CD4-positive, alpha-beta T cell treated with Interleukin-15 for 4 hours (primary cell): ENCODE data around the gene ZNF653.
A peak's percentile ranks its signal among the peaks of the same experiment; 100 is the strongest.
"Not testable (repeated sequence)": the region's sequence is repeated elsewhere in the genome, so short reads cannot be mapped to it uniquely, and the experiment has no call there.

Experiments
- DNase-seq: peaks from one replicate; pipeline ENCODE4 v3.0.0-alpha.2; 2020; ENCODE audit warnings: low spot score

Gene ZNF653

DNA sequence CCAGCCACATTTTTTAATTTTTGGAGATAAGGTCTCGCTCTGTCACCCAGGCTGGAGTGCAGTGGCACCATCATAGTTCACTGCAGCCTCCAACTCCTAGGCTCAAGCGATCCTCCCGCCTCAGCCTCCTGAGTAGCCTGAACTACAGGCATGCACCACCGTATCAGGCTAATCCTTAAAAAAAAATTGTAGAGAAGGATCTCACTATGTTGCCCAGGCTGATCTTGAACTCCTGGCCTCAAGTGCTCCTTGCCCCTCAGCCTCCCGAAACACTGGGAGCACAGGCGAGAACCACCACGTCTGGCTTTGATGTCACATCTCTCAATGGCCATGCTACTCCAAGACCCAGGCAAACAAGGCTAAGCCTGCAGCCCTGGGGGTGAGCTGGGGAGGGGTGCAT lies 49.0 kb downstream of the ZNF653 start:
- DNase-seq: no peak

GRCh38 chr19:11455233-11455554 lies 50.4 kb downstream of the ZNF653 start:
- not testable (repeated sequence) for DNase-seq

GRCh38 chr19:11453468-11454341 lies 51.9 kb downstream of the ZNF653 start:
- DNase-seq: no peak

DNA sequence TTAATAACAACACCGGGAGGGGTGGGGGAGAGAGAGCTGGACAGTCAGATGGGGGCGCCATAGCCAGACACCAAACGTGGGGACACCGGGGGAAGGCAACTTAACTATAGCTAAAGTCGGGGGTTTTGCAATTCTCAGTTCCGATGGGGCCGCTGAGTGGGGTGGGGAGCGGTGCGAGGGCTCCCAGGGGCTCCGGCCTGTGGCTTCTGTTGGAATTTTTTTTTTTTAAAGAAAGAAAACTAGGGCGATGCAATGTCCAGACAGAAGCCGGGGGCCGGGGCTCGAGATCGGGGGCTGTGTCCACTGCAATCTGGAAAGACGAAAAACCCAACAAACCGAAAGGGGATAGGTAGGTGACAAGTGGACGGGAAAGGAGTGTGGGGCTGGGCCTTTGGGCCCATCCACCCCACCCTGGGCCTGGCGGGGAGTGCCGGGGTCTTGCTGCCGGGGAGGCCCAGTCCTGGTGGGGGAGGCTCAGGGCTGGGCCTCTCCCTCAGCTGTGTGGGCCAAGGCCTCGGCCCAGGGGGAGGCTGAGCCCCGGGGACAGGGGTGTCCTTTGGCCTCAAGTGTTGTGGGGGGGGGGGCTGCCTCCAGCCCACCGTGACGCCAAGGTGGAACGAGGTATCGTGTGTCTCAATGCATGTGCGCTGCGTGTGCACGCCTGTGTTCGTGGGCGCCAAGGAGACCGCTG lies 52.9 kb downstream of the ZNF653 start:
- no peak for DNase-seq

DNA sequence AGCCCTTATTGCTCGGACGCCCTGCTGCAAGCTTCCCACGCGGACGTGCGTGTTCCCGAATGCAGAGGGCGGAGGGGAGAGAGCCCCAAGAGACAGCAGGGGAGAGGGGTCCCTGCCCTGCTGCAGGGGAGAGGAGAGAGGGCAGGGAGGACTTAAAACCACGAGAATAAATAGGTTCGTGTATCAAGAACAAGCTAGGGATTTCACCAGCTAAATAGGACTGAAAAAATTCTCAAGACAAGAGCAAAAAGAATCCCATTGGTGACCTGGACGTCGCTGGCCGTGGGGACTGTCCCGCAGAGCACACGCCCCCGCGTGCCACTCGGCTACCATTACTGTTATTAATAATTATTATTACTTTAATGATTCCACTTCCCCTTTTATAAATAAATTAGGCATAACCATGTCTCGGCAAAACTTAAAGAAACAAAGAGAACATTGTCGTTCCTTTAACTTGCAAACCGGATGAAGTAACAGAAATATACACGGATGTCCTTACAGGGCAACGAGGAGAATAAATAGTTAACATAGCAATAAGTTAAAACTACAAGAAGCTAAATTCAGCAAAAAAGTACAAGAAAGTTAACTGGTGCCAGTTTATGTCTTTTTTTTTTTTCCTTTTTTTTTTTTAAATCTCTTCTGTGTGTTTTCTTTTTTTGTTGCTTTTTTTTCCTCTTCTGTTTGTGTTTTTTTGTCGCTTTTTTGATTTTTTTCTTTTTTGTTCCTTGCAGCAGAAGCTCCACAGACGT lies 53.6 kb downstream of the ZNF653 start:
- no peak for DNase-seq

DNA sequence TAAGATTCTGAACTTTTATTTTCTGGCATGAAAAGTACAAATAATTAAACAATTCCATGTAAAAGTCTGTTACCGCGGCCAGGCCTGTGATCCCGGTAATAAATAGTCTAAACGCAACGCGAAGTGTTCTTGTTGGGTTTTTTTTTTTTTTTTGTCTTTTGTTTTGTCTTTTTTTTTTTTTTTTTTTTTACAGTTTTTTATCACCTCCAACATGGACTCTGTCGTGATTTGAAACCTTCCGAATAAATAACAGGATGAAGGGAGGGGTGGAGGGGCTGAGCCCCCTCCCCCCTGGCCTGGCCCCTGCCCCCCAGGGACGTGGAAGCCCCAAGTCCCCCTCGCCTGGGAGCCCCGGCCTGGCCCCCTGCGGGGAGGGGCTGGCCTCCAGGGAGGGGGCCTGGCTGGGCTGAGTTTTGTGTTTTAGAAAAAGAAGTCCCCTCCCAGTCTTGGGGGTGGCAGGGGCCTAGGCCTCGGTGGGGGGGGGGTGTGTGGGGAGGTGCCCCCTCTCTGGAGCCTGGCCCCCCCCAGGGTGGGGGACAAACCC lies 54.2 kb downstream of the ZNF653 start:
- DNase-seq: no peak

GRCh38 chr19:11450570-11451326 lies 54.9 kb downstream of the ZNF653 start:
- DNase-seq: no peak

DNA sequence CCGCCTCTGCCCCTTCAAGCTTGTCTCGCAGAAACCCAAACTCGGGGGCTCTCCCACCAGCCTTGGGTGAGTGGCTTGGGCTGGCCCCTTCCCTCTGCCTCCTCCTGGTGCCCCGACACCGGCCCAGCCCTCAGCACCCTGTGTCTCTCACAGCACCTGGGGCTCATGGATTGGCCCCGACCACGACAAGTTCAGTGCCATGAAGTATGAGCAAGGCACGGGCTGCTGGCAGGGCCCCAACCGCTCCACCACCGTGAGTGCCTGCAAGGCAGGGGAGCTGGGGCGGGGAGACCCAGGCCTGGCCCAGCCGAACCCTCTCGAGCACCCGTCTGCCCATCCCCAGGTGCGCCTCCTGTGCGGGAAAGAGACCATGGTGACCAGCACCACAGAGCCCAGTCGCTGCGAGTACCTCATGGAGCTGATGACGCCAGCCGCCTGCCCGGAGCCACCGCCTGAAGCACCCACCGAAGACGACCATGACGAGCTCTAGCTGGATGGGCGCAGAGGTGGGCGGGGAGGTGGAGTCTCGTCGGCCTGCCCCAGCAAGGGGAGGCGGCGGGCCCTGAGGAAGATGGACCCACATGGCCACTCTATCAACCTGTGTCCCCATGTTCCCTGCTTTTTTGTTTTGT lies 56.6 kb downstream of the ZNF653 start:
- no peak for DNase-seq

DNA sequence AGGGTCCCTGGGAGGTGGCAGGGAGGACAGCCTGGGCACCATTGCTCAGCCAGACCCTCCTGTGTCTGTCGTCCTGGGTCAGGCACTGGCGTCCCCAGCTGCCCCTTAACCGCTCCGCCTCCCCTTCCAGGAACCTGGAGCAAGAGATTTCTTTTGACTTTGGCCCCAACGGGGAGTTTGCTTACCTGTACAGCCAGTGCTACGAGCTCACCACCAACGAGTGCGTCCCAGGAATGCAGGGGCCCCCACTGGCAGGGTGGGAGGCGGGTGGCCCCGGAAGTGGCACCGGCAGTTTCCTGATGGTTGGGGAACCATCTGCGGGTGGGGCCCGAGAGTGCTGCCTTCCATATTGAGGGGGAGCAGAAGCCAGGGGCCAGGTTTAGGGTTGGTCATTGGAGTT lies 57.2 kb downstream of the ZNF653 start:
- DNase-seq: no peak

DNA sequence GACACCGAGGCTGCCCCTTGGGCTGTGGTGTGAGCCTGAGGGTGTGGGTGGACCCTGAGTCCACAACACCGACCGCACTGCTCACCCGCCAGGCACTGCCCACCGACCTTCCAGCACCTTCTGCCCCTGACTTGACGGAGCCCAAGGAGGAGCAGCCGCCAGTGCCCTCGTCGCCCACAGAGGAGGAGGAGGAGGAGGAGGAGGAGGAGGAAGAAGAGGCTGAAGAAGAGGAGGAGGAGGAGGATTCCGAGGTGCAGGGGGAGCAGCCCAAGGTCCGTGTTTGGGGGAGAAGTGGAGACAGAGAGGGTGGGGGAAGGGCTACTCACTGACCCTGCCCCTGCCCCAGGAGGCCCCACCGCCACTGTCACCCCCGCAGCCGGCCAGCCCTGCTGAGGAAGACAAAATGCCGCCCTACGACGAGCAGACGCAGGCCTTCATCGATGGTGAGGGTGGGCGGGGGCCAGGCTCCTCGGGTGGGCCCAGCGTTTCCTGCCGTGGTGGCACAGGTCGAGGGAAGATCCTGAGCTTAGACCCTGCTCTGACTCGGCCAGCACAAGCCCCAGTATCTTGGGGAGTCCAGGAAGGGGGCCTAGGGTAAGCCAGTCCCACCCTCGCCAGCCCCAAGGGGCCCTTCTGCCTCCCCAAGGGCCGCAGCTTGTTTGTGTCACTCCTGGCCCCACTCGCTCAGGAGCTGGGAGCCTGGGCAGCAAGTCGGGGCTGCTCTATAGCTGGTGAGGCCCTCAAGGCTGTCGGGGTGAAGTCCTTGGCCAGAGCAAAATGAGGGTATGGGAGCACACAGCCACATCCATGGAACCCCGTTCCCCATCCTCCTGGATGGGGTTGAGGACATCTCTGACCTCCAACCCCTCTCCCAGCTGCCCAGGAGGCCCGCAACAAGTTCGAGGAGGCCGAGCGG lies 58.0 kb downstream of the ZNF653 start:
- DNase-seq: no peak

DNA sequence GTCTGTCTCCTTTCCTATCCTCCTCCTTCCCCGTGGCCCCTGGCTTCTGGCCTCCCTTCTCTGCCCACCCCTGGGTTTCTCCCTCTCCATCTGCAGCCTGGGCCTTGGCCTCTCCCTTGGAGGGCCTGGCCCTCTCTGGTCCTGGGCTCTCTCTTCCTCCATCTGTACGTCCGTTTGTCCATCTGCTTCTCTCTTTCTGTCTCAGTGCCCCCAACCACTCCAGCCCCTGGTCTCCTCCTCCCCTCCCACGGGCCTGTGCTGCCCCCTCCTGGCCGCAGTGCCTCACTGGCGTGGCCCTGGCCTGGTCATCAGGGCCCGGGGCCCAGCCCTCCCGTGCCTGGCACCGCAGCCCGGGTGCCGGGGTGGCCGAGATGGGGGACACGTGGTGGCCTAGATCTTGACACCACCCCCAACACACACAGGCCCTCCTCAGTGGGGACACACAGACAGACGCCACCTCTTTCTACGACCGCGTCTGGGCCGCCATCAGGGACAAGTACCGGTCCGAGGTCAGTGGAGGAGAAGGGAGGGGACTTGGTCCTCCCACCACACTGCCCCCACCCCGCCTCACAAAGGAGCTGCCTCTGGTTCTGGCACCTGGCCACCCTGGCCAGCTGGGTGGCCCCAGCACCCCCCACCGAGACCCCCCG lies 58.9 kb downstream of the ZNF653 start:
- DNase-seq: peak; percentile 29

DNA sequence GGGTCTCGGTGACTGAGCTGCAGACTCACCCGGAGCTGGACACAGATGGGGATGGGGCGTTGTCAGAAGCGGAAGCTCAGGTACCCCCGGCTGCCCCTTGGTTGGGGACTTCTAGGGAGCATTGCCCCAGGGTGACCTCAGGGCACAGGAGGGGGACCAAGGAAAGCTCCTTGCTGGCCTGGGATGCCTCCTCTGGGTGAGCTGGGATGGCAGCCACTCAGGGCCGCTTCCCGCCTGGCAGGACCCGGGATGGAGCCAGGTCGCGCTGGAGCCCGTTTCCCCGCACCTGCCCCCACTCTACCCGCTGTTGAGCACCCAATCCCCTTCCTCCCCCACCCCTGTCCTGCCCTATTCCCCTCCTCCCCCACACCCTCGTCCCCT lies 59.4 kb downstream of the ZNF653 start:
- no peak for DNase-seq

DNA sequence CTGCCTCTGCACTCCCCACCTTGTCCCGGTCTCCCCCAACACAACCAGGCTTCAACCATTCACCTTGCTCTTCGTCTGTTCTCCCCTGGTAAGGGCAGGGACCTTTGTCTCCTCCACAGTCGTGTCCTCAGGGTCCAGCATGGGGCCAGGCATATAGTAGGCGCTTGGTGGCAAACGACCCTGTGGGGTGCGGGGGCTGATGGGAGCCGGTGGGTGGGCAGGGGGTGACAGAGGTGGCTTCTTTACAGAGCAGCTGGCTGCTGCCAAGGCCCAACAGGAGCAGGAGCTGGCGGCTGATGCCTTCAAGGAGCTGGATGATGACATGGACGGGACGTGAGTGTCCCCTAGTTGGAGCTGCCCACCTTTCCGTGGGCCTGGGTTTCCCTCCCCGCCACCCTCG lies 60.5 kb downstream of the ZNF653 start:
- no peak for DNase-seq

- no peak for DNase-seq
Observed at GRCh38 chr19:11444059-11444458, 61.6 kb downstream of the ZNF653 start.

DNA sequence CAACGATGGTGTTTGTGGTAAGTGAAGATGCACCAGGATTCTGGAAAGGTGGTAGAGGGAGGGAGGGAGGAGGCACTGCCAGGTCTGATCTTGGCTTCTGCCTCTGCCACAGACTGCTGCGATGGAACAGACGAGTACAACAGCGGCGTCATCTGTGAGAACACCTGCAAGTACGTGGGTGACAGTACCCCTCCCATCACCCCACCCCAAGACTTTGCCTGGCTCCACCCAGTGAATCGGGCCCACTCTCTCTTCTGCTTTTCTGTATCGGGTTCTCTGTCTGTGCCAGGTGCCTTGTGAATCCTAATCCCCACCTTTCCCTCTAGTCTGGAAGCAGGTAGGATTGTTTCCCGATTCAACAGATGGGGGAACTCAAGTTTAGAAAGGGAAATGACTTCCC lies 67.7 kb downstream of the ZNF653 start:
- no peak for DNase-seq

DNA sequence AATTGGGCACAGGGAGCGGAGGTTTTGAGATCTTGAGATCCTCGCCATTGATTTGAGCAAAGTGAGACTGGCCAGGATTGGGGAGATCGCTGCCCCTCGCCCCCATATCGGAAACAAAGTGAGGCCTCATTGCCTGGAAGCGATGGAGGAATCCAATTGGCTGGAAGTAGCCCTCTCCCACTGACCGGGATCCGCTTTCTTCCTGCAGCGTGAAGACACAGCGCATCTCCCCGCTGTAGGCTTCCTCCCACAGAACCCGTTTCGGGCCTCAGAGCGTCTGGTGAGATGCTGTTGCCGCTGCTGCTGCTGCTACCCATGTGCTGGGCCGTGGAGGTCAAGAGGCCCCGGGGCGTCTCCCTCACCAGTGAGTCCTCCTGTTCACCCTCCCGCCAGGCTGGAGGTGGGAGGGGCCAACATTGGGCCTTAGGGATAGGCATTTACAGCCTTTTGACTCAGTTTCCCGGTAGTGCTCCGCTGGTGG lies 69.8 kb downstream of the ZNF653 start:
- no peak for DNase-seq

DNA sequence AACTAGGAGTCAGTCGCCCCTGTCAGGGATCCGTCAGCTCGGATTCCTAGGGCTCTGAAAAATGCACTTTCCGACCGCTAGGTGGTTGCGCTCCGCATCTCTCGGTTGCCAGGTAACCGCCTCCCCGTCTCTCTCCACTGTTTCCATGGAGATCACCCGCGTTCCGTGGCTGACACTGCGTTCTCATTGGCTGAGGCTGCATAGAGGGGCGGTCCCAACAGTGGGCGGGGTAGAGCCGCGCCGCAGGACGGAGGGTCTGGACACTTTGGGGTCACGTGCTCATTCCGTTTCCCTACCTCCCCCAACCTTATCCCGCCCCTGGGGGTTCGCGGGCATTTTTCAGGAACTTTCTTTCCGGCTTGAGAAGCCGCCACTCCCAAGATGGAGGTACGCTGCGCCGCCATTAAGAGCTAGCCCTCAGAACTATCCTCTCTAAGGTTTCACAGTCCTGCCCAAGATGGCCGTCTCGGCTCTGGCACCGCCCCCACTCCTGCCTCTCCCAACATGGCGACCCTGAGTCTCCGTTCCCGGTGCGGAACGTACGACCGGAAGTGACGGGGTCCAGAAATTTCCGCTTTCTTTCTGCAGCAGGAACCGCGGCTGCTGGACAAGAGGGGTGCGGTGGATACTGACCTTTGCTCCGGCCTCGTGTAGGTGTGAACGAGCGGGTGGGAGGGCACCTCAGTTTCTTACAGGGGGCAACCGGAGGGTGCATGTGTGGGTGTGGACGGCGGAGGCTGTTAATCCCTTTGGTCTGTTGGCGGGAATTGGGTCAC lies 70.4 kb downstream of the ZNF653 start, which contains the start of the genes ODAD3 and PRKCSH:
TSS of gene ODAD3 (minus strand) at position 65 of the 776 bp plus-strand sequence. CDS start 105 bp downstream, outside the sequence.
TSS of gene PRKCSH (plus strand) at position 579 of the 776 bp plus-strand sequence. CDS start 483 bp downstream, outside the sequence.
- DNase-seq: peak; percentile 99

GRCh38 chr19:11434703-11435056 lies 71.0 kb downstream of the ZNF653 start:
- no peak for DNase-seq

DNA sequence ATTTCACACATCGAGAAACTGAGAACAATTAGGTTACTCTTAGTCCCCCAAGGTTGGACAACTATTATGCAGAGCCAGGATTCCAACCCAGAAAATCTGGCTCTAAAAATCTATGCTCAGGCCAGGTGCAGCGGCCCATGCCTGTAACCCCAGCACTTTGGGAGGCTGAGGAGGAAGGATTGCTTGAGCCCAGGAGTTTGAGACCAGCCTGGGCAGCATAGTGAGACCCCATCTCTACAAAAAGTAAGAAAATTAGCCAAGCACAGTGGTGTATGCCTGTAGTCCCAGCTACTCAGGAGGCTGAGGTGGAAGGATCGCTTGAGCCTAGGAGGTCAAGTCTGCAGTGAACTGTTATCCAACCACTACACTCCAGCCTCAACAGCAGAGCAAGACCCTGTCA lies 72.1 kb downstream of the ZNF653 start:
- not testable (repeated sequence) for DNase-seq
